Fibroblast of skin of right biceps (primary cell): ENCODE results near the gene RGS6.

Experiments used
- DNase-seq: peaks from one replicate; pipeline ENCODE4 v3.0.0-alpha.2; 2013

The RGS6 gene

DNA sequence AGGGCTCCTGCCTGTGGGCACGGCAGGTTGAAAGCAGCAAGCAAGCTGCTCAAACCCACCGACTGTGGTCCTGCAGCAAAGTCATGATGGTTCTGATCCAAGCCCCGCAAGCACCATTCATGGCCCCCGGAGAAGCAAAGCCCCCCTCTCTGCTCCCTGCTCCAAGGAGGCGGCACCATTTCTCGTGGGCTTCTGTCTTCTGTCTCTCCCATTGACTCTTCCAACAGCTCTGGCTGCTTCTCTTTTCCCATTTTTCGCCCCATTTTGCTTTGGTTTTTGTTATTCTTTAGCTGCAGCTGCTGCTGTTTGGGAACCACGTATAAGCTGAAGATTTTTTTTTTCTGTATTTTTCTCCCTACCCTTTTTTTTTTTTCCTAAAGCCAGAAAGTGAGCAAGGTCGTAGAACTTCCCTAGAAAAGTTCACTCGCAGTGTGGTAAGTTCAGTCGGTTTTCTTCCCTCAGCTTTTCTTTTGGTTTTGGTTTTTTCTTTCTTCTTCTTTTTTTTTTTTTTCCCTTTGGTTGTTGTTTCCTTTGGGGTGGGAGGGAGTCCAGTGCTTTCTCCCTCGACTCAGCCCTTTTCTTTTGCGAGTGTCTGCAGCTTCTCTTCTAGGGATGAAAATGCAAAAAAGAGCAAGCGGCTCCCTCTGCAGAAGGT, 607.6 kb downstream of the RGS6 start:
- DNase-seq: no peak

DNA sequence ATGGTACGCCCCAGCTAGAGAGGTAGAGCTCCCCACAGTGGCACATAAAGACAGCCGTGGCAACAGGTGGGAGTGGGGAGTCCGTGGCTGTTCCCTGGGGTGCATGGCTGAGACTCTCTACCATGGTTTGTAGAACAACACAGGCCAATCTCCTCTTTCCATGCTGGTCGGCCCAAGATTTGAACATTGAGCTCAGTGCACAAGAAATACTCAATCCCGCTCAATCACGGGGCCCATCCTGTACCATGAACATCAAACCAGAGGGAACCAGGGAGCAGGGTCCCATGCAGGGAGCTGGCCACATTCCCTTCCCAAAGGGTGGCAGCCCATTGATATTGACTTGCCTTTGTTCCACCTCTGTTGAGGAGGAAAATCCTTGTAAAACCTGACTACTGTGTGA, 608.6 kb downstream of the RGS6 start:
- no peak for DNase-seq

DNA sequence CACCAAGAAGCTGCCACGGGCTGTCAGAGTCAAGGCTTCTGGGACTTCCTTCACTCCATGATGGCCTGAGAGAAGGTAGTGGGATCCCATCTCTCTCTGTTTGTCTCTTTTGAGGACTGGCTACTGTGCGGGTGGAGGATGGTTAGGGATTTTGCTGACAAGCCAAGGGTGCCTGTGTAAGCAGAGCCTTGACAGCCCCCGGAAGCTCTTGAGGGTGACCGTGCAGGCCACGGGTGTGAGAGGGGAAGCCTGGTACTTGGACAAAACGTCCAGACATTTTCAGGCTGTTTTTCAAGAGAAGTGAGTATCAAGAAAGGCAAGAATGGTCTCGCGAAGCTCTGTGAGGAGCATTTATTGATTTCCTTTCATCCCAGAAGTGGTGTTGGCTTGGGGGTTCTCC, 609.3 kb downstream of the RGS6 start:
- DNase-seq: no peak

DNA sequence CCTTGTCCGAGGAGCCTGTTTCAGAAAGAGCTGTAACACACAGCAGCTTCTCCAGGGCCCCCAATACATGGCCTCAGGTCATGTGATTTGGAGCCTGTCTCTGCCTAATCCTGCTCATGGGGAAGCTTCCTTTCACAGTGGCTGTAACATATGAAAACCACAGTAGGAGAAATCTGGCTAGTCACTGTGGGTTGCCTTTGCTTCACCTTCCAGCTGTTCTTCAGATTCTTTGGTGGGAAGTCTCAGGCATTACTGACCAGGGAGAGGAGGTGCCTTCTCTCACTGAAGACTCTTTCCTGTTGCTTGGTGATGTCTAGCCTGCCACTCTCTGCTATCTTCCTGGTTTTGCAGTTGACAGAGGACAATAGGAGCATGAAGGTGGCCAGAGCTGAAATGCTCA, 611.1 kb downstream of the RGS6 start:
- no peak for DNase-seq

DNA sequence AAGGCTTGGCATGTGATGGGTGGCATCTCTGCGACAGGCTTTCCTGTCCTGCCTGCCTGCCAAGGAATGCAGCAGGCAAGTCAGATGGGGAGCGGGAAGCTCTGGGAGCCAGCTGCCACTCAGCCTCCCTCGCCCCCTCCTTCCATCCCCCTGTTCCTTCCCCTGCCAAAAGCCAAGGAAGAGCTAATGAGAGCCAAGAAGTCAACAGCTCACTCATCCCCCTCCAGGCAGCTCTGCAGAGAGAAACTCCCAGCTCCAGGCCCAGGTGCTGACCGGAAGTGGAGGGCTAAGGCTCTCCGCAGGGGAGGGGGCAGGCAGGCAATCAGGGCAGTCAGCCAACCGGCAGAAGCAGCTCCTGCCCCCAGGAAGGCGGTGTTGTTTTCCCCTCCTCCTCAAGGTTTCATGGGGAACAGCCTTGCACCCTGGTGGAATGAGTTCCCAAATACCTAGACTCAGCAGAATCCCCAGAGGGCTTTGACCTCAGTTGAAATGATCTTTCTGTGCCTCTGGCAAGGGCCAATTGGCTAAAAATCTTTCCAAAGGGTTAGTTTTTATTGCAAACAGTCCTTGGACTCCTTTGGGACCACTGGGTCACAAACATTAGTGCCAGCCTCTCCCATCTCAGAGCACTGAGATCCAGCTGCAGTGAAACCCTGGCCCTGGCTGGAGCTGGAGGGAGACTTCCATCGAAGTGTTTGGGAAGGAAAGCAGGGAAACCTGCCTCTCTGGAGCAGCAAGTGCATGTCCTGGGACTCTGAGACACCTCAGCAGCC, 612.6 kb downstream of the RGS6 start:
- DNase-seq: peak; percentile 20

DNA sequence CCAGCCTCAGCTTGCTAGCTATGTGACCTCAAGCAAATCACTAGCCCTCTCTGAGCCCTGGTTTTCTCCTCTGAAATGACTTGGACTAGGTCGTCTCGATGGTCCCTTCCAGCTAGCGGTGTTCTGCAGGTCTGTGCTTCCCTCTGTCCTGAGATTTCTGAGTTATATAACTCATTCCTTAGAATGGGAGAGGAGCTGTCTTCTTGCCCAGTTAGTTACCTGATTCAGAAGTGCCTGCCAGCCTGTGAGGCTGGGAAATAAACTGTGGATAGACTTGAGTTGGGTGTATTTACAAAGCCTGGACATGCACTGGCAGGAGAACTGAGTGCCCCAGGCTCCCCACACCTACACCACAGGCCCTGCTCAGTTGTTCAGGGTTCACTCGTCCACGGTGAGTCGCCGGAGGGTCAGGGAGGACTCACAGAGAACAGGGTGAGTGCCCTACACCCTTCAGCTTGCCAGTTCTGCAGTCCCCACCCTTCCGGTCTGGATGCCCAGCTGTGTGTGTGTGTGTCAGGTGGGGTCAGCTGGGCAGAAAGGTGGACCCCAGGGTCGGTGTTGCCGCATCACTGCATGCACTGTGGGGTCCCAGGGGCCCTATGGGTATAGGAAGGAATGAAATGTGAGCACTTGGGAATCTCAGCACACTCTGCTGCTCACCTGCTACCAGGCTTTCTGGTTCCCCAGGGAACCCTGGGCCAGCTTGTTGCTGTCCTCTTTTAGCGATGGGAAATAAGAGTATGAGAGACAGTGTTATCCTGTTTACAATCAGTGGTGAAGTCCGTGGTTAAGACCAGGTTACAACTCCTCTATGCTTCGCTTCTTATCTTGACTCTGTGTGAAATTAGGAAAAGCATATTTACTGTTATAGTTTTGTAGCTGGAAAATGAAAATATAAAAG, 613.4 kb downstream of the RGS6 start:
- DNase-seq: no peak

DNA sequence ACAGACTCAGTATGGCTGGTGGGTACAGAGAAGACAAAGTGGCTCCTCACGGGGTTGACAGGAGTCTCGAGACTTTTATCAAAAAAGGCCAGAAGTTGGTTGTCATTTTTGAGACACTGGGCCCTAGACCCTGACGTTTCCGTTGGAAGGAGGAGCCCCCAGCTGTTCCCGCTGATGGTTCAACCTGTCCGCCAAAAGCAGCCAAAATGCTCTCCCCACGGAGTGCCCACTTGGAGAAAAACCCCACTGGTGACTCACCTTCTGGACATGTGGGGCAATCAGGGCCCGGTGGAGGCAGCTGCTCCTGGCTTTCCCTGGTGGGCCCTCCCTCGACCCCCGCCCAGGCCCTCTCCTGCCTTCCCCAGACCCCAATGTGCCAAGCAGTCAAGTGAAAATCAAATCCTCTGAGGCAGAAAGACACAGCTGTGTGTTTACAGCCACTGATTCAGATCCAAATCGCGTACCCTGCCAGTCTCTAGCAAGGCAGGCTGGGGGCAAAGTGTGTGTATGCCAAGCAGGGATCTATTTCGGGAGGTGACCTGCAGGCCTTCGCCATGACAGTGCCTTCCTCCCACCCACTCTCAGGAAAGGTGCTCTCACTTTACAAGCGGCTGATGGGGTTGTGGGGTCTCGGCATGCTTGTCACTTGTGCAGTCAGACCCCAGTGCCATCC, 614.3 kb downstream of the RGS6 start:
- no peak for DNase-seq

DNA sequence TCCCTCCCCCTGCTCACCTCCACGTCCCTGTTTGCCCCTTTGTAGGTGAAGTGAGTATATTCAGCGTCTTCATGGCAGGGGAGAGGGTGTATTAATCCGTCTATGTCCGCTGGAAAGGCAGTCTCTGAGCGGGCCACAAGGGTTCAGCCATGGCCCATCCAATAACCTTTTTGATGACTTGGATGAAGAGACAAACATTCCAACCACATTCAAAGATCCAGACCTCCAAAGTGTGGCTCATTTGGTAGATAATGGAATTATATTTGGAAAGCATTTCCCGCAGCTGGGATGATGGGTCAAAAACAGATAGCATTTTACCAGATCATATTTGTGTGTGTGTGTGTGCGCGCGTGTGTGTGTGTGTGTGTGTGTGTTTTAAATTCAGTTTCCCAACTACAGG, 615.8 kb downstream of the RGS6 start:
- peak; percentile 24 for DNase-seq

DNA sequence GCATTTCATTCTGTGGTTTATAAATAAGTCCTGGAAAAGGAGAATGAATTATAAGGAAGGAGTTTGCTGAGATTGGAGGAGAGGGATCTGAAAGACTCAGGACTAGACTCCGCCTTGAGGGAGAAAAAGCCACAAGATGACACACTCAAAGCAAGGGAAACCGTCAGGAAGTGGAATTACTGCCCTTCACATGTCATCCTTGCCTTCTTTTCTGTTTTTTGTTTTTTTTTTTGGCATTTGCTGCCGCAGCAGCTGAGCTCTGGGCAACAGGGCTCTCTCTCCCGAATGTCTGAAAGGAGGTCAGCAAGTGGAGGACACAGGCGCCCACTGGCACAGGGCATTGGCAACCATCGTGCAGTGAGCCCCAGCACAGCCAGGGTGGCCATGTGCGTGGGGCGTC, 616.8 kb downstream of the RGS6 start:
- DNase-seq: peak; percentile 35

DNA sequence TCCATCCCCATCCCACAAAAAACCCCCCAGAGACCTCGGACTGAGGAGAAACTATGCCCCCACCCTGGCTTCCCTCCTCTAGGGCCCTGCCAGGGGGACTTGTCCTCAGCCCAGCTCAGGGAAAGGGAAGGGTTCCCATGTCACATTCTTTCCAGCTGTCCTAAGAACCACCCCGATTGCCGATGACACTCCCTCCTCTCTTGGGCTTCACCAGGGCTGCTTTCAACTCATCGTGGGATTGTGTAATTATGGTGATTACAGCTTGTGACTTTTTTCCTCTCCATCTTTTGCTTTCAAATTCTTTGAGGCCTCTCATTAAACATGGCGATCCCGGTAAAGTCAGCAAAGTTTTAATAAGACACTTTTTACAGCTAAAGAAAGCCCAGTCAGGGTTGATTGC, 617.6 kb downstream of the RGS6 start:
- no peak for DNase-seq

DNA sequence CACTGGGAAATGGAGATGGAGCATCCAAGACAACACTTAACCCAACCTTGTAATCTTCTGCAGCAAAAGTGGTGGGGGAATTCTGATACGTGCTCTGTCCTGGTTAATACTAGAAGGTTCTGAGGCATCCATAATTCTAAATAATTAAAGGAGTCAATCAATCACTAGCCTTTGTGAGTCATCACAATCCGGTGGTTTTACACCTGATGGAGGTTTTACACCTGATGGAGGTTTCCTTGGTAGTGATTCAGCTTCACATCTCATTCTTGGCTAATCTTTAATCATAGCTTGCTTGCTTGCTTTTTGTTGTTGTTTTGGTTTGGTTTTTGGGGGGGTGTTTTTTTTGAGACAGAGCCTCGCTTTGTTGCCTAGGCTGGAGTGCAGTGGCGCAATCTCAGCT, 618.3 kb downstream of the RGS6 start:
- no peak for DNase-seq

DNA sequence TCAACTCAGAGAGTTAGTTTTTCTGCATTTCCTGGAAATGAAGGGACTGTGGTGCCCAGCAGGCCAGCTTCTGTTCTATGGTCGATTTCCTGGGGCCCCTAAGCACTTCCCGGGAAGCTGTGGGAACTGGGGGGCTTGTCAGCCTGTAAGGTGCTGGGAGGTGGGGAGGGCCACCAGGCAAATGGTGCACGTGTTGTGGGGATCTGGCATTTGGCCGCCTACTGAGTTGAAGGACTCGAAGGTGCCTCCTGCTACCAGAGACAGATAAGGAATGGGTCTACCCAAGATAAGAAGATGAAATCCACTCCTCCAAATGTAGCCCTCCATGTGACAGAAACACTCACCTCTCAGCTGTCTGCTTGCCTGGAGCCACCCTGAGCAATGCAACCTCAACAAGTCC, 620.0 kb downstream of the RGS6 start:
- no peak for DNase-seq

DNA sequence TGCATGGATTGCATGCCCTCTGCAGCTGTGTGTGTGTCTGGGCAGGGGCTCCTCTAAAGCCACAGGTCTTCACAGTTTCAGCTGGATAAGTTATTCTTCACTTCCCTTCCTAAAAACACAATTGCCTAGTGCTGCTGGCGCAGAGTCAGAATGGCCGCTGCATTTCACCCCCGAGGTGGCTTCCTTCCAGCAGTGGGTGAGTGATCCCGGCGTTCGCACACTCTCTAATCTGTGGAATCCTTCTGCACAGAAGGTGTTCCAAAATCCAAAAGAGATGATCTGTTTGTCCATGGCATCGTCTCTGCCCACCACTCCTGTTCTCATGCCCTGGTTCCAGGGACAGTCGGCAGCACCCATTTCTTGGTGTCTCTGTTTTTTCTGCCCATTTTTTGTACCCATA, 620.9 kb downstream of the RGS6 start:
- no peak for DNase-seq

DNA sequence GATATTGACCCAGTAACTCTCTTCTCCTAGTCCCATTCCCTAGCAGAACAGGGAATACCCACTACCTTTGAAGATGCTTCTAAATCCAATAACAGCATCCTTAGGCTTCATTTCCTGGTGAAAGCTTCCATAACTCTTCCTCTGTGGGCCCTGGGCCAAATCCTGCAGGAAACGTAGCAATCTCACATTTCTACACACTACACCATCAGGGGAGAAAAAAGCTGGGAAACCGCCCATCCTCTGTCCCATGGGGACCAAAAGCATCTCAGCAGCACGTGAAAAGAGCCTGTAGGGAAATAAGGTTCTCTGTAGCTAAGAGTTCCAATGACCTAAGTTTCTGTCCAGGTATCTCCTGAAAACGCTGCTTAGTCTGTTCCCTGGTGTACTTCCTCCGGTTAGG, 621.4 kb downstream of the RGS6 start:
- DNase-seq: peak; percentile 41

DNA sequence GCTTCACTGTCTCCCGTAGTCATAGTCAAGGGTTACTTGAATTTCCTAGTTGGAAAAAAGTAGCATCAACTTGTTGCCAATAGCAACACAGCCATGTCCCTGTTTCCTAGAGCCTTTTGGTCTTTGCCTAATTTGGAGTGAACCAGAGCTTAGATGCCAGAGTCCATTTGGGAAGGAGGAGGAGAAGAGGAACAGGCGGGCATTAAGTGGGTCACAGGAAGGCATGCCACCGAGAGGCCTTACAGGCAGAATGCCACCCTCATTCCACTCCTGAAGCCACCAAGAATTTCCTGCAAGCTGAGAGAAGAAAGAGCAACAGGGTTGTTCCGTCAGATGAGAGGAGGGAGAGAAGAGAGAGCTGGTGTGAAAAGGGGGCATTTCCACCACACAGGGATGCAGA, 622.2 kb downstream of the RGS6 start:
- no peak for DNase-seq

DNA sequence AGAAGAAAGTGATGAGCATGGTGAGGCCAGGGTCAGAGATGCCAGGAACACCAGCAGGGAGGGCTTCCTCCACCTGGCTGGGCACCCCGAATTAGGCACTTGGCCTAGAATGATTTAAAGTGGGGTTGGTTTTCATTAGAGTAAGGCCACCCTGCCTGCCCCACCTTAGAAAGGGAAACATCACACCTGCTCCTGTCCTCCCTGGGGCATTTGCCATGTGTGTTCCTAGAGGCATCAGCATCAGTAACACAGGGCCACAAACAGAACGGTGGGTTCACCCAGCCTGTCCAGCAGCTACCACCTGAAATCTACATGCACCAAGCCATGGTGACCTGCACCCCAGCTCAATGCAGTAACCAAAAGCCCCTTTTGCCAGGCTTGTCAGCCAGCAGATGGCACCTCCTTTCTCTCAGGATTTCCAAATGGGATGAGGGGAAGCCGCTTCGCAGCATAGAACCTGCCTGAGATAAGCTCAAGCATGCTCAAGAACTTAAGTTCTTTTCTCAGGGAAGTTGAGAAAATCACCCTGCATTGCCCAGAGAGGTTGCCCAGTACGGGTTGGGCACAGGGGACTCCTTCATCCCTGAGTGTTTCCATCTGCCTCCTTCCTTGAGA, 622.9 kb downstream of the RGS6 start:
- no peak for DNase-seq

DNA sequence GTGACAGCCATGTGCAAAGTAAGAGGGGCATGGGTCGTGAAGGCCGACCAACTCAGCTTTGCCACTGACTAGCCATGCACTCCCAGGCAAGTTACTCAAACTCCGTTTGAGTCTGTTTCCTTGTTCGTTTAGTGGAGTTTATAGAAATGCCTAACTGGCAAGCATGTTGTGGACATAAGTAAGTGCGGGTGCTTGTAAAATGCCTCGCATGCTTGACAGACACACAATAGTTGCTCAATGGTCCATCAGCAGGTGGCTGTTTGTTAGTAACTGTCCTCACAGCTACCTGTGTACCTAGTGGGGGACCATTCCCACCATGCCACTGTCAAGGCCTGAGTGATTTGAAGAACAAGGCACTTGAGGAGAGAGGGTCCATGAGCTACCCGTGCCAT, 623.4 kb downstream of the RGS6 start:
- no peak for DNase-seq

DNA sequence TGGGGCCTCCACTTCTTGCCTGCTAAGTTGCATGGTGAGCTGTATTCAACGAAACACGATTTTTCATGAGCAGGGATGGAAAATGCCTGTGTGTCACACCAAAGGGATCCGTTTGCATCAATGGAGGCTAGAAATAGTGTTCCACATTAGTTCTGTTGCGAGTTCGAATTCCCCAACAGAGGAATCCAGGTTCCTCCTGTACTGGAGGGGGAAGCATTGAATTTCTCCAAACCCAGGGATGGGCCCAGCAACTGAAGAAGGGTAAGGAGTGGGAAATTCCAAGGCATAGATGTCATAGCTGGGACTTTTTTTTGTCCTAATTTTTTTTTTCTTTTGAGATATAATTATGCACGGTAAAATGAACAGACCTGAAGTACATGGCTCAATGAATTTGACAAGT, 625.4 kb downstream of the RGS6 start:
- DNase-seq: peak; percentile 8

DNA sequence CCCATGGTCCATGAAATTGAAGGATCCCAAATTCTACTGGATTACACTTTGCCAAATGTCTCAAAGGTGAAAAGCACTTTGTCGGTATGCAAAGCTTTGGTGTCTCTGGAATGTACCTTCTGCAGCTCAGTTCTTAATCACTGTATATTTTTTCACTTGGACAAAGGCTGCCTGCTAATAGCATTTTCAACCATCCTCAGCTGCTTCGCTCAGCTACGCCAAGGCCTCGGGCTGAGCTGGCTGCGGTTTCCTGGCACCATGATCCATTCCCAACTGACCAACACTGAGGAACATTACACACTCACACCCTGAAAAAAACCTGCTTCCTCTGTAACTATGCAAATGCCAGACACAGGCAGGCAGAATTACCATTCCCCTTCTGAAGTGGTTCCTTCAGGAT, 626.5 kb downstream of the RGS6 start:
- peak; percentile 26 for DNase-seq

DNA sequence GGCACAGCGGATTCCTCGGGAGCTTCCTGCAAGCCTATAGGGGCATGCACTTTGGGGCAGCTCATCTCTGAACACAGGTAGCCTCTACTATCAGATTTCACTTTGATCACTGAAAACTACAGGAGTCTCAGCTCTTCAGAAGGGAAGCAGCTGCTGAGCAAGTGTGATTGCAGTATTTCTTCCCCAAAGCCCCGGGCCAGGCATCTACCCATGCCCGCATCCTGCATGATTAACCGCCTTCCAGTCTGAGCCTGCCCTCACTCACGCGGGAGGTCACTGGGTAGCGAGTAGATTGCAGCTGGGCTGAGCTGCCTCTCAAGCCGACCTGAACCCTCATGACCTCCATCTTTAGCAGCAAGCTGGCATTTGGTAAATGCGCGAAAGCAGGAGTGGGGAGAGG, 627.0 kb downstream of the RGS6 start:
- peak; percentile 17 for DNase-seq

DNA sequence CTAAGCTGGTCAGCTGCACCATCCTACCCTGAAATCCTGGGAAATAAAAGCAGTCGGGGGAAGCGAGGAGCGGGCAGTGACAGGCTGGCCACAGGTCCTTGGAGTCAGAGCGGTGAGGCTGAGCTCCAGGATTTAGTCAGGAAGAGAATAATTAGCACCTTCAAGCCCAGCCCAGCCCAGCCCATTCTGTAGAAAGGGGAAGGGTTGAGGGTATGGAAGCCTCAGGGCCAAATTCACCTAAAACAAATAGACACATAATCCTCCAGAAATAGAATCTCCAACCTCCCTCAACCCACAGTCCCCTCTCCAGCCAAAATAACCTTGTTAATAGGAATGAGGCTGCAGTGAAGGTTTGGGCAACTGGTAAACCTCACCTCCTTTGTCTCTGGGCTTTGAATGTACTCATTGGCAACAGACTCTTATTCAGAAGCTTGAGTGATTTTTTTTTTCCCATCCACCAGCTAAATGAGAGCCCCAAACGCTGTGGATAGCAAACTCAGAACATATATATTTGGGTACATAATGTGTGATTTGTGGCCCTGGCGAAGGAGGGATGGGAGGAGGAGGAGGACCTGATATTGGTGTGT, 627.5 kb downstream of the RGS6 start:
- no peak for DNase-seq

DNA sequence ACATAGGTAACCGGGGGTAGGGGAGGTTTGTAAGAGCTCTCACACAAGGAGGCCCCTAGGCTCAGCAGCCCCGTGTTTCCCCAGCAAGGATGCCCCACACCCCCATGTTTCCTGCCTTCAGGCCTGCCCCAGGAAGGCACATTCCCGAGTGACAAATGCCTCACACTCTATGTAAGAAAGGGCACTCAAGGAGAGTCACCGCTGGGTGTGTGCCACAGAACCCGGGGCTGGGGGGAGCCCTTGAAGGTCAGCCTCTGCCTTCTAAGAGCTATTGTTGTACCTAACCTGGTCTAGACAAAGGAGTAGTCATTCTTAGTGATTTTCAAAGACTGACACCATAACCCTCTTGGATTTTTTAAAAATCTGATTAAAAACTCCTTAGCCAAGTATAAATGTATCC, 628.1 kb downstream of the RGS6 start:
- DNase-seq: peak; percentile 8
